ENCODE data around the gene OPN1SW.
A peak's percentile ranks its signal among the peaks of the same experiment; 100 is the strongest.

Gene OPN1SW

GRCh38 chr7:128775744-128776474 is at the start of gene OPN1SW:
Gene OPN1SW (minus strand): TSS chr7:128775794. CDS start chr7:128775781, 13 bp downstream.
- DNase-seq (ENCODE audit: low read depth): no peak

DNA sequence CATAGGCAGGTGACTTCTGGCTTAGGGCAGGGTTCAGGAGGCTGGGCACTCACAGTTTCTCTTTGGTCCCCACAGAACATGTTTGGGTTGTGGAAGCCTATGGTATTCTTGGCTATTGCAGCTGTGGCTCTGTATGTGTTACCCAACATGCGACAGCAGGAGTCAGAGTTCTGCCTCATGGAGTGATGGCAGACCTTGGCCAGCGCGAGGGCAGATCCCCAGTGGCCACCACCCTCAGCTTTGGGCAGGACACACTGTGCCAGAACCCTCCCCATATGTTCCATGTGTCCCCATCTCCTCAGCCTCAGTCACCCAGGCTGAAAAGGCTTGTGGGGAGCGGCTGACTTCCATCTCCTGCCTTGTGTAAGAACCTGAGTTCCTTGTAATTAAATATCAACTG is 46.1 kb upstream of the OPN1SW start:
- DNase-seq (ENCODE audit: low read depth): no peak

GRCh38 chr7:128818694-128819093 is 43.1 kb upstream of the OPN1SW start:
- no peak for DNase-seq (ENCODE audit: low read depth)

DNA sequence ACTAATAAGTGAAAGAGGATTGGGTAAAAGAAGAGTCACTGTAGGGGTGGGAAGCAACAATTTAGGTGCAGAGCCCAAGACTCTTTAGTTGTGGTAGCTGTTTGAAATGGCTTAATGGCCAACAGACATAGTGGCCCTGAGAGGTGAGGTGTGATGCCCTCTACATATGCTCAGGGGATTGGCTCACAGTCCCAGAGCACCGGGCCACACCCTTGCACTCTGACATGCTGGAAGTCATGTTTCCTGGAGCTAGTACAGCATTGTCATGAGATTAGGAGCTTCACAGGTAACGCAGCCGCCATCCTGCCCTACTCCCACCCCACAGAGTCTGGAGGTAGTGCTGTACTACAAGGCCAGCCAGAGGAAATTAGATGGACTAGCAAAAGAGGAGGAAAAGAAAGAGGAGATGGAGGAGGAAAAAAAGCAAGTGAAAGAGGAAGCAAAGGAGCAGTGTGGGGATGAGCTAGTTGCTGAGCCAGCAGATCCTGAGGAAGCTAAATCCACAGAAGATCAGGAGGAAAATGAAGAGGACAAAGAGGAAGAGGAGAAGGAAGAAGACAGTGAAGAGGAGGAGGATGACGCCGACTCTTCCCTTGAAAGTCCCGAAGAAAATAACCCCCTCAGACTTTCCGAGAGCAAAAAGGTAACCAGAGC is 39.8 kb upstream of the OPN1SW start:
- no peak for DNase-seq (ENCODE audit: low read depth)

GRCh38 chr7:128814499-128814898 is 38.9 kb upstream of the OPN1SW start:
- no peak for DNase-seq (ENCODE audit: low read depth)

DNA sequence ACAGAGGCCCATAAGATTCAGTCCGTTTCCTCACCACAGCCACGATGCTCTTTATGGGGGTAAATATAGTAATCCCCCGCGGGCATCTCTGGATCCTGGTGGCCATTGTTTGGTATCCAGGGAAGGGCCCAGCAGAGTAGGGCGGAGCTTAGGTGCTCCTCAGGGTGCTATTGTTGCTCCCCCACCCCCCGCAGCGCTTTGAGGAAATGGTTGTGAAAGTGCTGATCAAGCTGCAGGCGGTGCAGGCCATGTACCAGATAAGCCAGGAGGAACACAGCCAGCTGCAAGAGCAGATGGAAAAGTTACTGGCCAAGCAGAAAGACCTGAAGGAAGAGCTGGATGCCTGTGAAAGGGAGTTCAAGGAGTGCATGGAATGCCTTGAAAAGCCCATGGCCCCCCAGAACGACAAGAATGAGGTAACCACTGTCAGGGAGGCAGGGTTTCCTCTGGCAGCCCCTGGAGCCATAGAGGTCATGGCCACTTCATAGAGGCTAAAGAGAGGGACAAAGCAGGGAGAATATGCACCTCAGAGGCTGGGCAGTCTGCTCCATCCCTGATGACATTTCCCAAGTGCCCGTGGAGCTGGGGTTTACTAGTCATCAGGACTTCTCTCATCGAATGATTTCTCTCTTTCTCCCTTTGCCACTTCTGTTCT is 37.0 kb upstream of the OPN1SW start:
- peak; percentile 54 for DNase-seq (ENCODE audit: low read depth)

GRCh38 chr7:128811631-128812430 is 36.2 kb upstream of the OPN1SW start:
- DNase-seq (ENCODE audit: low read depth): no peak

GRCh38 chr7:128810997-128811396 is 35.4 kb upstream of the OPN1SW start:
- DNase-seq (ENCODE audit: low read depth): no peak

GRCh38 chr7:128810473-128810872 is 34.9 kb upstream of the OPN1SW start:
- DNase-seq (ENCODE audit: low read depth): no peak

GRCh38 chr7:128809363-128809762 is 33.8 kb upstream of the OPN1SW start:
- no peak for DNase-seq (ENCODE audit: low read depth)

GRCh38 chr7:128807191-128807590 is 31.6 kb upstream of the OPN1SW start:
- no peak for DNase-seq (ENCODE audit: low read depth)

GRCh38 chr7:128805225-128805624 is 29.6 kb upstream of the OPN1SW start:
- no peak for DNase-seq (ENCODE audit: low read depth)

- no peak for DNase-seq (ENCODE audit: low read depth)
These were observed 28.9 kb upstream of the OPN1SW start for GRCh38 chr7:128804484-128804883.

- no peak for DNase-seq (ENCODE audit: low read depth)
These were observed 26.2 kb upstream of the OPN1SW start for GRCh38 chr7:128801667-128802418.

DNA sequence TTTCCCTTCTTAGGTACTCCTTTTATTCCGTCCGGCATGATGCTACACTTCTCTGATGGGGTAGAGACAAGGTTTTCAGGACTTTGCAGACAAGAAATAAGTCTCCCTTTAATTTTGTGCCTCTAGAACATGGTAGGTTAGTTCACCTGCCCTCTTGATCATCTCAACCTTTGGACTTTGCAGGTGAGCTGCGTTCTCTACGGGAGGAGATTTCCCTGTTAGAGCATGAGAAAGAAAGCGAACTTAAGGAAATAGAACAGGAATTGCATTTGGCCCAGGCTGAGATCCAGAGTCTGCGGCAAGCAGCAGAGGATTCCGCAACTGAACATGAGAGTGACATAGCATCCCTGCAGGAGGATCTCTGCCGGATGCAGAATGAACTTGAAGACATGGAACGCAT is 25.4 kb upstream of the OPN1SW start:
- DNase-seq (ENCODE audit: low read depth): no peak

DNA sequence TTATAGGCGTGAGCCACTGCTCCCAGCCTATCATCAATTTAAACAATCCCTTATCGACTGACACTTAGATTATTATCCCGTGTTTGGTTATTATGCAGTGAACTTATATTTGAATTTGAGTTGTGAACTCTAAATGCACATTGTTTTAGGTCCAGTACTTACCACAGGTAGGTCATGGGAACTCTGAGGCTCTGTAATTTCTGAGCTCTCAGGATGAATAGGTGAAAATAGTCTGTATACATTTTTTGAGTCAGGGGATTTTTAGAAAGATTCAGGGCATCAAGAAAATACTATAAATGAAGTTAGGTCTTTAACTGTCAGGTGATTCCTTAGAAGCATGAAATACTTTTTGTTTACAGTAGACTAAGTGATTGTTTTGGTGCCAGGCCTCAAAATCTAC is 25.0 kb upstream of the OPN1SW start:
- DNase-seq (ENCODE audit: low read depth): no peak

- DNase-seq (ENCODE audit: low read depth): no peak
These were observed 23.9 kb upstream of the OPN1SW start for GRCh38 chr7:128799451-128799850.

DNA sequence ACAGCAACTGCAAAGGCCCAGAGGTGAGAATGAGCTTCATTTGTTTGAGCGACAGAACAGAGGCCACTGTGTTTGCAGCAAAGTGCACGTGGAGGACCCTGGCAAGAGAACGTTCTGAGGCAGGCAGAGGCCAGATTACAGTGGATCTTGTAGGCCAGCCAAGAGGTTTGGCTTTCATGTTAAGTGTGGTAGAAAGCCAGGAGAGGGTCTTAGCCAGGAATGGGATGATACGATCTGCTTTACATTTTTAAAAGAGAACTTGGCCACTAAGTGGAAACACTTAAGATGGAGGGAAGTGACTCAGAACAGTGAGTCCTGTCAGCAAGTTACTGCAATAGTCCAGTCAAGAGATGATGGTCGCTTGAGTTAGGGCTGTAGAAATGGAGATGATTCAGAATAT is 20.7 kb upstream of the OPN1SW start:
- peak; percentile 51 for DNase-seq (ENCODE audit: low read depth)

GRCh38 chr7:128795129-128795528 is 19.5 kb upstream of the OPN1SW start:
- DNase-seq (ENCODE audit: low read depth): no peak

DNA sequence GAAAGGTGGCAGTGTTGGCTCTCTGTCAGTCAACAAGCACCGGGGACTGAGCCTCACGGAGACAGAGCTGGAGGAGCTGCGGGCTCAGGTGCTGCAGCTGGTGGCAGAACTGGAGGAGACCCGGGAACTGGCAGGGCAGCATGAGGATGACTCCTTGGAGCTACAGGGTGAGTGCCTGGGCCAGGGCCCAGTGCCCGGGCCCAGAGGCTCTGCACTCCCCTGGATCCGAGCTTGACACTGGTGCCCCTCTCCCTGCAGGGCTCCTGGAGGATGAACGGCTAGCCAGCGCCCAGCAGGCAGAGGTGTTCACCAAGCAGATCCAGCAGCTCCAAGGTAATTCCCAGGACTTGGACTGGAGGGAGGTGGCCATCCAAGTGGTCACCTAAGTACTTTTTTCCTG is 18.8 kb upstream of the OPN1SW start:
- no peak for DNase-seq (ENCODE audit: low read depth)

DNA sequence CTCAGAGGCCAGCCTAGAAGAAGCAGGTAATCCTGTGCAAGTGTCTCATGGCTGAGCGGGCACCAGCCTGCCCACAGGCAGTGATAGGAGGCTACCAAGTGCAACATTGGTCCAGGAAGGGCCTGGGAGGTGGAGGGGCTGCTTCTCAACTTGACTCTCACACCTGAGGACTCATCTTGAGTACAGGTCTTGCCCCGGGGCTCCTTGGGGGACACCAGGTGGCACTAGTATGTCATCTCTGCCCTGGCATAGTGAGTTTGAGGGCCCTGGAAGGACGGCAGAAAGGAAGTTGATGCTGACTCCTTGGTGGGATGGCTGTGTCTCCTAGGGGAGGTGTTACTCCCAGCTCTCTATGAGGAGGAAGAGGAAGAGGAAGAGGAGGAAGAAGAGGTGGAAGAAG is 18.4 kb upstream of the OPN1SW start:
- DNase-seq (ENCODE audit: low read depth): no peak

DNA sequence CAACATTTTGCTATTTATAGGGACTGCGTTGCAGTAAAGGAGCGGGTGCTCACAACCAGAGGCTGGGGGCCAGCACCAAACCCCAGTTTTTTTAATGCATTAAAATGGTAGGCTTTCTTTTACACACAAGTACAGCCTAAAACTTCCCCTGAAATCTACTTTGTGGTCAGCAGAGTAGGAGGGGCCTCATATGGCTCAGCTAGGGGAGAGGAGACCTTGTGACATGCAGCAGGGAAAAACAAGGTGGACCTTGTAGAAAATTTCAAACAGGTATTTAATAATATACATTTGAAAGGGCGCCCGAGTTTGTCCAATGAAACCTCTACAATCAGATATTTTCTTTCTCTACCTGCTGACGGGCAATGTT is 17.6 kb upstream of the OPN1SW start:
- no peak for DNase-seq (ENCODE audit: low read depth)

Data from amniotic epithelial cell (primary cell).